GM12865 (cell line): ENCODE results near the gene BPGM.

ENCODE experiments used
- DNase-seq: peaks from one replicate; pipeline ENCODE4 v3.0.0; 2010; ENCODE audit warnings: low read depth
- H3K4me3 ChIP-seq: 2 replicates; pipeline ENCODE4 v1.5.1; 2011; ENCODE audit warnings: mild to moderate bottlenecking, low read depth, low read length, control low read depth
- TF ChIP-seq, protein P1 (sequence below): IDR thresholded peaks from 2 replicates; pipeline ENCODE4 v1.5.1; 2011; ENCODE audit warnings: low read length, control low read depth, low read depth, inconsistent platforms; ENCODE audit not compliant: insufficient read depth; ENCODE audit errors: missing control alignments

Gene BPGM

DNA sequence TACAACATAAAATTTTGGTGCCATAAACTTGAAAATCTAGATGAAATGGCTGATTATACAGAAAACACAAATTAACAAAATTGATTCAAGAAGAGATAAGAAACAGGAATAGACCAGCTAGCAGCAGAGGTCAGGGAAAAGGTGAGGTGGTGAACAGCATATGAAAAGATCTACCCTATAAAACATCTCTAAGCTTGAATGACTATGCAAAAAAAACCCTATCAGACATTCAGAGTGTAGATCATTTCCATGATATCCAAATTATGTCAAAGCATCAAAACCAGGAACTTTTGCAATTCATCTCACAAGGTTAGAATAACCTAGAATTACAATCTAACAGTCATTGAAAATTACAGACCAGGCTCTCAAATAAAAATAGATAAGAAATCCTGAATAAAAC lies 14.6 kb upstream of the BPGM start:
- no peak for DNase-seq

DNA sequence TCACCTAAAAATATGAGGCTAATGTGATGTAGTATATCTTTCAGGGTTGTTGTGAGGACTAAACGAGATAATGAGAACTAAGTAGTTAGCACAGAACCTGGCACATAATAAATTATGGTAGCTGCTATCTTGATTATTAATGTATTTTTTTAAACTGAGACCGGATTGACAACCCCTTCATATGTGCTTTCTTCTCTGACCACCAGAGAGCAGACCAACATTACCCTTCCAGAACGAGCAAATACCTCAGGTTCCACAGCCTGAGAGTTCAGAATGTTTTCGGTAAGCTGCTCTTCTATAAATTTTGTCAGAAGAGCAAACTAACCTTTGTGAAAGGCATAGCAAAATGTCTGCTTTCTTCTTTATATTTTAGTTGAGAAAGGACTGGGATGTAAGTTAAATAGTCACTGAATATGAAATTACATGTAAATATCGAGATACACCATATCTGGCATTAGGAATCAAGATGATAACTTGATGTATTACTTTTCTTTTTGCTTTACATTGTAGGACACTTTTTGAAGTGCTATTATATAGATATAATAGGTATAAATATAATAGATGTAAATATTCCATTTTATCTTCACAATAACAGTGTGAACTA lies 13.6 kb upstream of the BPGM start:
- DNase-seq: peak; percentile 69
- H3K4me3 ChIP-seq: no peak overlapping the region
- TF ChIP-seq, protein P1, sequence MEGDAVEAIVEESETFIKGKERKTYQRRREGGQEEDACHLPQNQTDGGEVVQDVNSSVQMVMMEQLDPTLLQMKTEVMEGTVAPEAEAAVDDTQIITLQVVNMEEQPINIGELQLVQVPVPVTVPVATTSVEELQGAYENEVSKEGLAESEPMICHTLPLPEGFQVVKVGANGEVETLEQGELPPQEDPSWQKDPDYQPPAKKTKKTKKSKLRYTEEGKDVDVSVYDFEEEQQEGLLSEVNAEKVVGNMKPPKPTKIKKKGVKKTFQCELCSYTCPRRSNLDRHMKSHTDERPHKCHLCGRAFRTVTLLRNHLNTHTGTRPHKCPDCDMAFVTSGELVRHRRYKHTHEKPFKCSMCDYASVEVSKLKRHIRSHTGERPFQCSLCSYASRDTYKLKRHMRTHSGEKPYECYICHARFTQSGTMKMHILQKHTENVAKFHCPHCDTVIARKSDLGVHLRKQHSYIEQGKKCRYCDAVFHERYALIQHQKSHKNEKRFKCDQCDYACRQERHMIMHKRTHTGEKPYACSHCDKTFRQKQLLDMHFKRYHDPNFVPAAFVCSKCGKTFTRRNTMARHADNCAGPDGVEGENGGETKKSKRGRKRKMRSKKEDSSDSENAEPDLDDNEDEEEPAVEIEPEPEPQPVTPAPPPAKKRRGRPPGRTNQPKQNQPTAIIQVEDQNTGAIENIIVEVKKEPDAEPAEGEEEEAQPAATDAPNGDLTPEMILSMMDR: peak; percentile 61

More for the DNA sequence above, 14.6 kb upstream of the BPGM start:
- no peak overlapping the region for H3K4me3 ChIP-seq
- TF ChIP-seq, protein P1: no peak

DNA sequence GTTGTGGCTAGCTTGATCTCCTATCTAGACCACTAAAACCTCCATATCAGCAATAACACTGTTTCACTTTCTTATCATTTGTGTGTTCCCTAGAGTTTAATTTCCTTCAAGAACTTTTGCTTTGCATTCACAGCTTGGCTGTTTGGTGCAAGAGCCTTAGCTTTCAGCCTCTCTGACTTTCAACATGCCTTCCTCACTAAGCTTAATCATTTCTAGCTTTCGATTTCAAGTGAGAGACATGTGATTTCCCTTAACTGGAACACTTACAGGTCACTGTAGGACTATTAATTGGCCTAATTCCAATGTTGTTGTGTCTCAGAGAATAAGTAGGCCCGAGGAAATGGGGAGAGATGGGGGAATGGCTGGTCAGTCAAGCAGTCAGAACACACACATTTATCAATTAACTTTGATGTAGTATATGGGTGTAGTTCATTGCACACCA lies 10.6 kb upstream of the BPGM start:
- TF ChIP-seq, protein P1: no peak
- no peak overlapping the region for H3K4me3 ChIP-seq
- peak; percentile 78 for DNase-seq

DNA sequence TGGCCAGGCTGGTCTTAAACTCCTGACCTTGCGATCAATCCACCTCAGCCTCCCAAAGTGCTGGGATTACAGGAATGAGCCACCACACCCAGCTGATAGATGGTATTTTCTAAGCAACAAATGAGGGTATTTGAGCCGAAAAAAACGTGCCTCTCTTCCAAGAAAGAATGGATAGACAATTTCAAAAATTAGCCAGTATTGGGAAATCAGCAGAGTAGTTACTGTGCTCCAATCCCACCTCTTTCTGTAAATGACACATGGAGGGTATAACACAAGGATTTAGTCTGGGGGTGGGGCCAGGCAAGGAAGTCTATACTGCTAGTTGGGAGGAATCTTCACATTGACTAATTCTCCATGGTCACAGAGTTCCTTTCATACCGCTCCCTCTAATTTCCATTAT lies 9.2 kb upstream of the BPGM start:
- no peak overlapping the region for H3K4me3 ChIP-seq
- TF ChIP-seq, protein P1: no peak
- no peak for DNase-seq

DNA sequence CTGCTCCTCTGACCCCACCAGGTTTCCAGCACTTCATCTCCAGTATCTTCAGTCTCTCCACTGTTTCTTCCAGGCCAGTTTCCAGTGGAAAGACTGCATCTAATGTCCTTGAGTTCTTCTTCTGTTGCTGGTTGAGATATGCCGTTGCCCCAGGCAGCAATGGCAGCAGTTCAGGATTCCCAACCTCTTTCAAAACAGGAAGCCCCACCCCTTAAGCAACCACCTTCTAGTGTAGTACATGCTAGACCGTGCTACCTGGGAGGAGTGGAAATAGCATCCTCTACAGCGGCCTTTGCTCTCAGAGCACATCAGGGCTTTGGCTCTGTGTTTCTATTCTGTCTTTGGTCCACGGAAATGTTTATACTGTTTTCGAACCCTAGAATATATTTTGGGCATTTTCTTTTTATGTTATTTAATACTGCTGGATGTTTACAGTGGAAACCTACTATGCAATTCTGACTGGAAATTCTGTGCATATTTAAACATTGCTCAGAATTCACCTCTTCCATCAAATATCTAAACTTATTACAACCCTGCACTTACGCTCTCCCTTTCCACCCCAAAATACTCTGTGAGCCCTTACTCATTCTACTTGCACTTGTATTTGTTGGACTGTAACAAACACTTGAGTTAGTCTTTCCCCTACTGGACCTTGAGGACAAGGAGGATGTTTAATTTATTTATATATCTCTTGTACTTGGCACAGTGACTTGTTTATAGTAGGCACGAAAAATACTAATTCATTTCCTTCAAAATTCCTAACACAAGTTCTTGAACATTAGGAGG lies 8.5 kb upstream of the BPGM start:
- no peak for DNase-seq
- TF ChIP-seq, protein P1: no peak
- no peak overlapping the region for H3K4me3 ChIP-seq

DNA sequence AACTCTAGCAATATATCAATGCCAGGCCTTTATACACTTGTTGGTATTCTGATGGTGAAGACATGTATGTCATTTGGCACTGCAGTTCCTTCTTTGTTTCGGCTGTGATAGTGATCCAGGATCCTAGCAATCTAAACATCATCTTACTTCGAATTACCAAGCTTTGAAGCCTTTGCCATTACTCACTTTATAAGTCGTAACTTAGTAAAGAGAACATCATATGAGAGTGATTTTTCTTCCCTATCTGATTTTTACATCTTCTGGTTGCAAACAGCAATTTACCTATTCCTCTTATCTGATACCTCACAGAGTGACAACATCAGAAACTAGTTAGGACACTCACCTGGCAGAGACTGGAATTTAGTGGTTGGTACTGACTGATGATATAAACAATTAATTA lies 7.6 kb upstream of the BPGM start:
- no peak overlapping the region for H3K4me3 ChIP-seq
- TF ChIP-seq, protein P1: no peak
- no peak for DNase-seq

DNA sequence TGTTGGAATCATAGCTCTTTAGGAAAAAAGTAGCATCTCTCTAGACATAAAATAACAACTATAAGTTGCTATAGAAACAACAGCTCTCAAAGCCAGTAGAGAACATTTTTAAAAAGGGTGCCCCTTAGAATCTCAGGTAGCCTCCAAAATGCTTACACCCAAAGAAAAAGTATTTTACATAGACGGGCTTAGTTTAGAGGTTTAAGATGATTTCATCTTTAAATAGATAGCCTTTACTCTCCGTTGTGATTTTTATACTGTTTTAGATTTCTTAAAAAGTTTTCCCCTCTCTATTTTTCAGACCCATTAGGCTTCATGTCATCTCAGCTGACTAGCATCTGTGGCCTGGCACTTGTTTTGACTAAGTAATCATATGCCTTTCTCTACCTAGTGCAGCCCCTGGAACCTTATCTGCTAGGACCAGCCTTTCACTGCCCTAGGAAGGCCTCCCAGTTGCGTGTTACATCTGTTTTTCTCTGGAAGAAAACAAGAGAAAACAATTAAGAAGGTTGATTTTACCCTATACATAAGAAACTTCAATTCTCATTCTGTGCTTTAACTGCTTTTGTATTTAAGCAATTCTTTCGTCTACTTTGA lies 6.9 kb upstream of the BPGM start:
- TF ChIP-seq, protein P1: no peak
- DNase-seq: no peak
- H3K4me3 ChIP-seq: no peak overlapping the region
